Measurements from ENCODE around the gene RASSF7.
A peak's percentile ranks its signal among the peaks of the same experiment; 100 is the strongest.

DNA sequence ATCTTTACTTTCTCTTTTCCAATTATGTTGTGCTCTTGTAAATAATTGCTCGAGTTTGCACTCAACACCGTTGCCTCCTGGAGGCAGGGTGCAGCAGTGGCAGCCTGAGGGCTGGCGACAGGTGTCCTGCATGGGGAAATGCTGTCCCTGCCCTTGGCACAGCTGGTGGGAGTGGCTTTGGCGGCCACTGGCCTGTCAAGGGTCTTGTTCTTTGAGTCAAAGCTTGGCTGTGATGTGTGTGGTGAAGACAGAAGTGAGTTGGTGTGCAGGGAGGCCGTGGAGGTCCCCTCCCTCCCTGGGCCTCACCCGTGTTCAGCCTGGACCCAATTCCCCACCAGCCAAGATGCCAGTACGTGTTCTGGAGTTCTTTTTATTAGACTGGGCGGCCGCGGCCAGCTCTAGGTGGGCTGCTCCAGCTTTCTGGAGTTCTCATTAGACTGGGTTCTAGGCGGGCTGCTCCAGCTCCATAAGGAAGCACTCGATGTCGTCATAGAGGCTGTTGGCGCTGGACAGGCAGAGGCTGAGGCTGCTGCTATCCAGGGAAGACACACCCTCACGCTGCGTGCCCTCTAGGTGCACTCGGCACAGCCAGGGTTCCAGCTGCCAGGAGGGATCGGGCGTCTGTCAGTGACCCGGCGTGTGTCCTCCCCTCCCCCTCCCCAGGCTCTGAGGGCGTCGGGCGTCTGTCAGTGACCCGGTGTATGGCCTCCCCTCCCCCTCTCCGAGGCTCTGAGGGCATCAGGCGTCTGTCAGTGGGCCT is 51.6 kb downstream of the RASSF7 start:
- TF ChIP-seq, protein P1, sequence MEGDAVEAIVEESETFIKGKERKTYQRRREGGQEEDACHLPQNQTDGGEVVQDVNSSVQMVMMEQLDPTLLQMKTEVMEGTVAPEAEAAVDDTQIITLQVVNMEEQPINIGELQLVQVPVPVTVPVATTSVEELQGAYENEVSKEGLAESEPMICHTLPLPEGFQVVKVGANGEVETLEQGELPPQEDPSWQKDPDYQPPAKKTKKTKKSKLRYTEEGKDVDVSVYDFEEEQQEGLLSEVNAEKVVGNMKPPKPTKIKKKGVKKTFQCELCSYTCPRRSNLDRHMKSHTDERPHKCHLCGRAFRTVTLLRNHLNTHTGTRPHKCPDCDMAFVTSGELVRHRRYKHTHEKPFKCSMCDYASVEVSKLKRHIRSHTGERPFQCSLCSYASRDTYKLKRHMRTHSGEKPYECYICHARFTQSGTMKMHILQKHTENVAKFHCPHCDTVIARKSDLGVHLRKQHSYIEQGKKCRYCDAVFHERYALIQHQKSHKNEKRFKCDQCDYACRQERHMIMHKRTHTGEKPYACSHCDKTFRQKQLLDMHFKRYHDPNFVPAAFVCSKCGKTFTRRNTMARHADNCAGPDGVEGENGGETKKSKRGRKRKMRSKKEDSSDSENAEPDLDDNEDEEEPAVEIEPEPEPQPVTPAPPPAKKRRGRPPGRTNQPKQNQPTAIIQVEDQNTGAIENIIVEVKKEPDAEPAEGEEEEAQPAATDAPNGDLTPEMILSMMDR (IDR thresholded peaks at IDR 0.05; ENCODE audit: control extremely low read depth in 1 of 3, insufficient read depth in 1 of 3, low read depth in 1 of 3, low read length in 3 of 3), result peak in 2 of 3 experiments; percentile 38 to 49; a peak in 3 of 4 replicates
- TF ChIP-seq CHD2 (IDR thresholded peaks at IDR 0.05; ENCODE audit: low read length) (no peak), EZH2 (IDR thresholded peaks at IDR 0.05; ENCODE audit: low read depth, low read length, severe bottlenecking) (no peak), ATF3 (IDR thresholded peaks at IDR 0.05; ENCODE audit: insufficient read depth, low read depth, low read length) (no peak), POLR2A (IDR thresholded peaks at IDR 0.05; ENCODE audit: control extremely low read depth in 1 of 2, low read depth in 2 of 2, low read length in 2 of 2) (no peak), PHF8 (conservative IDR thresholded peaks at IDR 0.05; ENCODE audit: low read depth, low read length) (no peak)
